Nephron (organoid): ENCODE measurements around the gene ARL15.

ENCODE experiments used
- H3K27ac Mint-ChIP-seq, 3 experiments: 2 replicates each; pipeline ENCODE4 v1.8.0; 2020; ENCODE audit warnings: mixed read lengths in 3 of 3, mild to moderate bottlenecking in 2 of 3, moderate library complexity in 1 of 3
- H3K27me3 Mint-ChIP-seq: 2 replicates; pipeline ENCODE4 v1.8.0; 2021; ENCODE audit warnings: low read depth, mild to moderate bottlenecking, moderate library complexity, mixed read lengths
- H3K36me3 Mint-ChIP-seq: 2 replicates; pipeline ENCODE4 v1.8.0; 2020; ENCODE audit warnings: low read depth, mixed read lengths
- H3K4me1 Mint-ChIP-seq: 2 replicates; pipeline ENCODE4 v1.8.0; 2020; ENCODE audit warnings: mixed read lengths
- H3K4me3 Mint-ChIP-seq, 3 experiments: 2 replicates each; pipeline ENCODE4 v1.8.0; 2020; ENCODE audit warnings: mild to moderate bottlenecking in 3 of 3, mixed read lengths in 3 of 3, moderate library complexity in 2 of 3
- H3K9me3 Mint-ChIP-seq: 2 replicates; pipeline ENCODE4 v1.8.0; 2020; ENCODE audit warnings: mixed read lengths
- TF ChIP-seq, protein P1 (sequence below), 3 experiments: fragments of 200-600 bp; sonication (generic); IDR thresholded peaks; one replicate each; pipeline ENCODE4 v1.5.0; 2021; ENCODE audit warnings: antibody characterized with exemption in 3 of 3; ENCODE audit not compliant: unreplicated experiment in 3 of 3

The ARL15 gene

DNA sequence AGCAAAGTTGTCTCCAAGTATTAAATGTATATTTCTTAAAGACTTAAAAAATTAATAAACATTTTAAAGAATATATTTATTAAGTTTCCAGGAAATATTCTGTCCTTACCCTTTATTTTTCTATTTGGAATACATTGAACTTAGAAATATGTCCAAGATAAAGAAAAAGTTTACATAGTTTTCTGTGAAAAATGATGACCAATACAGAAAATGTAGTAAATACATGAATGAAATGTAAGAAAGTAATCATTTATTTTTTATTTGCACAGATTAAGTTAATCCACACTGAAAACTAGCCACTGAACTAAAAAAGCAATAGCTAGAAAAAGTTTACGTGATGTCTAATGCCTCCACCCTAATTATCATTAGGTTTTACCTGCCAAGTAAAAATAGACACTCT lies 273.2 kb downstream of the ARL15 start:
- TF ChIP-seq, protein P1, sequence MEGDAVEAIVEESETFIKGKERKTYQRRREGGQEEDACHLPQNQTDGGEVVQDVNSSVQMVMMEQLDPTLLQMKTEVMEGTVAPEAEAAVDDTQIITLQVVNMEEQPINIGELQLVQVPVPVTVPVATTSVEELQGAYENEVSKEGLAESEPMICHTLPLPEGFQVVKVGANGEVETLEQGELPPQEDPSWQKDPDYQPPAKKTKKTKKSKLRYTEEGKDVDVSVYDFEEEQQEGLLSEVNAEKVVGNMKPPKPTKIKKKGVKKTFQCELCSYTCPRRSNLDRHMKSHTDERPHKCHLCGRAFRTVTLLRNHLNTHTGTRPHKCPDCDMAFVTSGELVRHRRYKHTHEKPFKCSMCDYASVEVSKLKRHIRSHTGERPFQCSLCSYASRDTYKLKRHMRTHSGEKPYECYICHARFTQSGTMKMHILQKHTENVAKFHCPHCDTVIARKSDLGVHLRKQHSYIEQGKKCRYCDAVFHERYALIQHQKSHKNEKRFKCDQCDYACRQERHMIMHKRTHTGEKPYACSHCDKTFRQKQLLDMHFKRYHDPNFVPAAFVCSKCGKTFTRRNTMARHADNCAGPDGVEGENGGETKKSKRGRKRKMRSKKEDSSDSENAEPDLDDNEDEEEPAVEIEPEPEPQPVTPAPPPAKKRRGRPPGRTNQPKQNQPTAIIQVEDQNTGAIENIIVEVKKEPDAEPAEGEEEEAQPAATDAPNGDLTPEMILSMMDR (IDR thresholded peaks at IDR 0.05; ENCODE audit: unreplicated experiment in 3 of 3) = no peak
- H3K27ac Mint-ChIP-seq = no peak overlapping the region
- no peaks in the 10 kb centered on the region for H3K4me1 Mint-ChIP-seq
- no peak overlapping the region for H3K4me3 Mint-ChIP-seq
- H3K27me3 Mint-ChIP-seq = no peaks in the 10 kb centered on the region
- H3K36me3 Mint-ChIP-seq = no peaks in the 10 kb centered on the region
- H3K9me3 Mint-ChIP-seq = no peaks in the 10 kb centered on the region

DNA sequence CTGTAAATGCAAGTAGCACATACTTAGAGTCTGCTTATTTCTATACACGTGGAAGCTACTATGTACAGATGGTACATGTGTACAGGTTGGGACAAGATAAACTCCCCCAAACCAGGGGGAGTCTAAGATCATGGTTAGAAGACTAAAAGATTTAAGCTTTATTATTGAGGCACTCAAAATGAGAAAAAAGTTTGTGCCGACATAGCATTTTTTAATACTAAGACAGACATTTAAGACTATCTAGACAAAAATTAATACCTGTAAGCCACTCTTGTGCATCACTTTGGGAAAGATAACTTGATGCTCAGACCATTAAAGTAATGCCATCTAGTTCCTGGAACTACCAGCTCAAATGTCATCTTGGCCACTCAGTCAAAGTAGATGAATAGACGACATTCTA lies 279.4 kb downstream of the ARL15 start:
- Mint-ChIP-seq H3K4me3 (no peak overlapping the region), H3K4me1 (no peaks in the 10 kb centered on the region), H3K27me3 (no peaks in the 10 kb centered on the region), H3K9me3 (no peaks in the 10 kb centered on the region), H3K36me3 (no peaks in the 10 kb centered on the region), H3K27ac (no peak overlapping the region)
- TF ChIP-seq, protein P1 (IDR thresholded peaks at IDR 0.05; ENCODE audit: unreplicated experiment in 3 of 3) = no peak

DNA sequence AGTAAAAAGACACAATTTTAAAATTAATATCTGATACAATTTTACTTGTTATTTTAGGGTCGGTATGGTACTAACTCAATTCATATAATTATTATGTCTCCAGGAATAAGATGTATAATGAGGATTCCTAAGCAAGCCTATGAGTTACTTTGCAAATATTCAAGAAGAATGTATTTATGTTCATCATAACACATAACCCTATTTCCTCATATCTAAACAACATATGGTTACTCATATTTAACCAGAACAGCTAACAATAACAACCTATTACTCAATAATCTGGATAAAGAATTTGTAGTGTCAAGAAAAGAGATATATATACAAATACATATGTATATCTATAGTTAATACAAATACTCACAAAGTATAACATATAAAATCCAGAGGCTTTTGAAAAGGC lies 285.9 kb downstream of the ARL15 start:
- Mint-ChIP-seq H3K36me3 (no peaks in the 10 kb centered on the region), H3K4me1 (no peaks in the 10 kb centered on the region), H3K9me3 (no peaks in the 10 kb centered on the region), H3K4me3 (no peak overlapping the region), H3K27me3 (no peaks in the 10 kb centered on the region), H3K27ac (no peak overlapping the region)
- TF ChIP-seq, protein P1 (IDR thresholded peaks at IDR 0.05; ENCODE audit: unreplicated experiment in 3 of 3) = no peak

DNA sequence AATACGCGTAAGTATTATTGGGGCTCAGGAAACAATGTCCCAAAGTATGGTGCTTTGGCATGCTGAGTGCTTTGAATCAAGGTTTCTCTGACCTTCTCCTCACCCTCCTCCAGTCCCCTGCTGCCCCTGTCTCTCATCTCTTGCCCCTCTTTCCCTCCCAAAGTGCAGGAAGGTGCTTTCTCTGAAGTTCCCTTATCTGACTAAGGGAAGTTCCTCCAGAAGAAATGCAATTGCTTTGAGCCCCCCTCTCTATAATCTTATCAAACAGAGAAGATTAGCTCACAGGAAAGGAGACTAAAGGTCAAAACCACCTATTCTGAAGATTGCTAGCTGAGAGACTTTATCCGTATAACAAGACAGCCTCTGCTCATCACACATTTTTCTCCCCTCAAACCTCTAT lies 288.1 kb downstream of the ARL15 start:
- H3K9me3 Mint-ChIP-seq = no peaks in the 10 kb centered on the region
- no peaks in the 10 kb centered on the region for H3K36me3 Mint-ChIP-seq
- no peaks in the 10 kb centered on the region for H3K27me3 Mint-ChIP-seq
- TF ChIP-seq, protein P1 (IDR thresholded peaks at IDR 0.05; ENCODE audit: unreplicated experiment in 3 of 3) = no peak
- no peak overlapping the region for H3K27ac Mint-ChIP-seq
- no peaks in the 10 kb centered on the region for H3K4me1 Mint-ChIP-seq
- H3K4me3 Mint-ChIP-seq = no peak overlapping the region

DNA sequence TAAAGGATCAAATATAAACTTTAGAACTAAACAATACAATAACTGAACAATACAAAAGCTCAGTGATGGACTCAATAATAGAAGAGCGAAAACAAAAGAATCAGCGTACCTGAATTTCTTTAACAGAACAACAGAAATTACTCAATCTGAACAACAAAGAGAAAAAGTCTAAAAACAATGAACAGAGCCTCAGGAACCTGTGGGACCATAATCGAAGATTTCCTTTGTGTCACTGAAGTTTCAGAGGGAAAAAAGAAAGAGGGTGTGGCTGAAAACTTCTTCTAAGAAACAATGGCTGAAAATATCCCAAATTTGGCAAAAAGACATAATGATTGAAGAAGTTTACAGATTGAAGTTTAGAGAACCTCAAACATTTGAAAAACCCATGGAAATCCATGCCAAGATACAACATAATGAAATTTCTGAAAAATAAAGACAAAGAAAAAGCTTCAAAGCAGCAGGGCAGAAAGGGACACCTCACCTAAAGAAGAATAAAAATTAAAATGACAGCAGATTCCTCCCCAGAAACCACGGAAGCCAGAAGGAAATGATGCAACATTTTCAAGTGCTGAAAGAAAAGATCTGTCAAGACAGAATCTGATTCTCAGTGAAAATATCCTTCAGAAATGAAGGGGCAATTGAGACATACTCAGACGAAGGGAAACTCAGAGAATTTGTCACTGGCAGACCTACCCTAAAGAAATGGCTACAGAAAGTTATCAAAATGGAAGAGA lies 288.8 kb downstream of the ARL15 start:
- TF ChIP-seq, protein P1 (IDR thresholded peaks at IDR 0.05; ENCODE audit: unreplicated experiment in 3 of 3) = no peak
- H3K4me1 Mint-ChIP-seq = no peaks in the 10 kb centered on the region
- H3K36me3 Mint-ChIP-seq = peaks cover 1% of the 10 kb centered on the region
- no peak overlapping the region for H3K27ac Mint-ChIP-seq
- no peaks in the 10 kb centered on the region for H3K9me3 Mint-ChIP-seq
- H3K27me3 Mint-ChIP-seq = no peaks in the 10 kb centered on the region
- no peak overlapping the region for H3K4me3 Mint-ChIP-seq

DNA sequence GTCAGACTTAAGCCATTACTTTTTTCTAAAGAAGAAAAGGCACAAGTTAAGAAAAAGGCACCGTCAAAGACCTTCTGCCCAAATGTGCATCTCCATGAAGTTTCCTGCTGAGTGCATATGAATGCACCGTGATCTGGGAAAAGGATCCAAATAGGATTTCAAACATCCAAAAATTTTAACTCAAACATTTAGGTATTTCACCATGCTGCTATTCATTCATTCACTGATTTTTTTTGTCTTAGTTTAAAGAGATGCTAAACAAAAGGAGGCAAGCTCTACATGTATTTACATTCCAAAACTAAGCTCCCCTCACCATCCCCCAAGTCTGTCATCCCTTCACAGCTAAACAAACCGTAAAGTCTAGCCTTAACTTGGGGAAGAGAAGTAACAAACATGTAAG lies 291.9 kb downstream of the ARL15 start:
- H3K4me3 Mint-ChIP-seq = no peak overlapping the region
- H3K27ac Mint-ChIP-seq = no peak overlapping the region
- no peaks in the 10 kb centered on the region for H3K4me1 Mint-ChIP-seq
- H3K9me3 Mint-ChIP-seq = peaks cover 10% of the 10 kb centered on the region
- H3K27me3 Mint-ChIP-seq = no peaks in the 10 kb centered on the region
- peaks cover 25% of the 10 kb centered on the region for H3K36me3 Mint-ChIP-seq
- TF ChIP-seq, protein P1 (IDR thresholded peaks at IDR 0.05; ENCODE audit: unreplicated experiment in 3 of 3) = no peak
